Tibial nerve (tissue), 4 donors: ENCODE data around the gene SLC38A4.

Experiments used
- EP300 ChIP-seq, 2 donors: sonication (generic); formaldehyde crosslinking; IDR thresholded peaks; one replicate each; pipeline ENCODE4 v1.6.1; 2017; ENCODE audit warnings: antibody characterized with exemption in 2 of 2, mild to moderate bottlenecking in 1 of 2
- POLR2A ChIP-seq, 2 donors: fragments of 450-650 bp; IDR thresholded peaks; one replicate each; pipeline ENCODE4 v1.6.1; 2017; ENCODE audit warnings: antibody characterized with exemption in 2 of 2, mild to moderate bottlenecking in 2 of 2, moderate library complexity in 2 of 2
- TF ChIP-seq, protein P1 (sequence below), 5 experiments: fragments of 200-600 bp in 3 of 5; fragments of 450-650 bp in 2 of 5; sonication (generic) in 3 of 5; IDR thresholded peaks; one replicate each; pipeline ENCODE4 v1.5.1; 2016 to 2019; ENCODE audit warnings: antibody characterized with exemption in 5 of 5, mild to moderate bottlenecking in 3 of 5, moderate library complexity in 2 of 5

DNA sequence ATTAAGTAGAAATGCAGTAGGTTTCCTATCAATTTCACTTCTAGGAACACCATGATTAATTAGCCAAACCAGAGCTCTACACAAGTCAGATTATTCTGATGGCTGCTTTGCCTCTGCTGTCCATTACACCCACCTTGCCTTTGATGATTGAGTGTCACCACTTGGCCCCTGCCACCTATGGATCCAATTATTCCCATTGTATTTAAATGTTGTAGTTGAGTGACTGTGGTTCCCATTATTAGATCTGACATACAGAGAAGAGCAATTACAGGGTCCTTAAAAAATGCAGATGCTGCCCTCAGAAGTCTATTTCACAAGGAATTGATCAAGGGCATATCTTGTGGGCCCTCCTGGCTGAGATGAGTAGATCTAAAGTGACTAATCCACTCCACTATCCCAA lies 39.5 kb upstream of the SLC38A4 start:
- TF ChIP-seq, protein P1, sequence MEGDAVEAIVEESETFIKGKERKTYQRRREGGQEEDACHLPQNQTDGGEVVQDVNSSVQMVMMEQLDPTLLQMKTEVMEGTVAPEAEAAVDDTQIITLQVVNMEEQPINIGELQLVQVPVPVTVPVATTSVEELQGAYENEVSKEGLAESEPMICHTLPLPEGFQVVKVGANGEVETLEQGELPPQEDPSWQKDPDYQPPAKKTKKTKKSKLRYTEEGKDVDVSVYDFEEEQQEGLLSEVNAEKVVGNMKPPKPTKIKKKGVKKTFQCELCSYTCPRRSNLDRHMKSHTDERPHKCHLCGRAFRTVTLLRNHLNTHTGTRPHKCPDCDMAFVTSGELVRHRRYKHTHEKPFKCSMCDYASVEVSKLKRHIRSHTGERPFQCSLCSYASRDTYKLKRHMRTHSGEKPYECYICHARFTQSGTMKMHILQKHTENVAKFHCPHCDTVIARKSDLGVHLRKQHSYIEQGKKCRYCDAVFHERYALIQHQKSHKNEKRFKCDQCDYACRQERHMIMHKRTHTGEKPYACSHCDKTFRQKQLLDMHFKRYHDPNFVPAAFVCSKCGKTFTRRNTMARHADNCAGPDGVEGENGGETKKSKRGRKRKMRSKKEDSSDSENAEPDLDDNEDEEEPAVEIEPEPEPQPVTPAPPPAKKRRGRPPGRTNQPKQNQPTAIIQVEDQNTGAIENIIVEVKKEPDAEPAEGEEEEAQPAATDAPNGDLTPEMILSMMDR (IDR thresholded peaks at IDR 0.05) = no peak
- TF ChIP-seq POLR2A (IDR thresholded peaks at IDR 0.05) (no peak), EP300 (IDR thresholded peaks at IDR 0.05) (no peak)
